ENCODE results near the gene MAP2K2. TPM values are rescaled to one million over a fixed set of nuclear protein-coding genes. Genes with fewer than 3 reads are reported as not detected.
"Not testable (repeated sequence)": the region's sequence is repeated elsewhere in the genome, so short reads cannot be mapped to it uniquely, and the experiment has no call there.

MAP2K2 gene
- 198 TPM for polyA plus RNA-seq (2012; ENCODE audit: insufficient read depth, insufficient read length)

DNA sequence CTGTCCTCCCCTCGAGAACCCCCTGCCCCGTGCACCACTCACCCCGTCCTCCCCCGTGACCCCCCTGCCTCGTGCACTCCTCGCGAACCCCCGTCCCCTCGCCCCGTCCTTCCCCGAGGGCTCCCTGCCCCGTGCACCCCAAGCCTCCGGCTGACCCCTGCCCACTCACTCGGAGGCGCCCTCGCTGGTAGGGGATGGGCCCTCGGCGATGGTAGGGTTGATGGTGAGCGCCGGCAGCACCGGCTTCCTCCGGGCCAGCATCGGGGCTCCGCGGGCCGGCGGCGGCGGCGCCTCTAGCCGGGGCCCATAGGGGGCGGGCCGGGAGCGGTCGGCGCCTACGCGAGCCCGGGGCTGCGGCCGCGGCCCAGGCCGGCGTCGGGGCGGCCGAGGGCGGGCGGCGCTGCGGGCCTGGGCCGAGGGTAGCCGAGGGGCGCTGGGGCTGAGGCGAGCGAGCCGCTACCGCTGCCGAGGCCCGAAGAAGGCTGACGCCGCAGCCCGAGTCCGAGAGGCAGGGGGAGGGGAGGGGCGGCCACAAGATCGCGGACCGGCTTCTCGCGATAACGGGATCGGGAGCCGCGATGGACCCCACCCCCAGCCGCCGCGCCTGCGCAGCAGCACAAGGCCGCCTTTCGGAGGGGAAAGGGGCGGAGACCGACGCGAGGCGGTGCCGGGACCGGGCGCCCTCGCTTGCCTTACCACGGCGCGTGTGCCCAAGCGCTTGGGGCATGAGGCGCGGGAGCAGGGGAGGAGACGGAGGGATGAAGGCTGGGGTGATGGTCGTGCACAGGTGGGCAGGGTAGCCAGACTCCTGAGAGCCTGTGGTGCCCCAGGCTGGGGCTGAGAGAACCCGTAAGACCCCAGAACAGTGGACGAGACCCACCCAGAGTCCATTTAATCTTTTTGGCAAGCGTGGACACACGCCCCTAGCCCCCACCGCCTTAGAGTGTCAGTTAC is at the start of gene MAP2K2:
Gene MAP2K2, minus strand, starts transcription at position 508 of the 954 bp plus-strand sequence. Its CDS starts 247 bp downstream, at position 261.
- peak within 1 kb of the TSS; percentile 83 for H3K4me3 ChIP-seq (ENCODE audit: low read length)
- DNase-seq (ENCODE audit: low read depth, low spot score) = peak; percentile 84

- no peak overlapping the region for H3K4me3 ChIP-seq (ENCODE audit: low read length)
- DNase-seq (ENCODE audit: low read depth, low spot score) = no peak
These were observed 49.0 kb upstream of the MAP2K2 start for GRCh38 chr19:4172861-4173473.

DNA sequence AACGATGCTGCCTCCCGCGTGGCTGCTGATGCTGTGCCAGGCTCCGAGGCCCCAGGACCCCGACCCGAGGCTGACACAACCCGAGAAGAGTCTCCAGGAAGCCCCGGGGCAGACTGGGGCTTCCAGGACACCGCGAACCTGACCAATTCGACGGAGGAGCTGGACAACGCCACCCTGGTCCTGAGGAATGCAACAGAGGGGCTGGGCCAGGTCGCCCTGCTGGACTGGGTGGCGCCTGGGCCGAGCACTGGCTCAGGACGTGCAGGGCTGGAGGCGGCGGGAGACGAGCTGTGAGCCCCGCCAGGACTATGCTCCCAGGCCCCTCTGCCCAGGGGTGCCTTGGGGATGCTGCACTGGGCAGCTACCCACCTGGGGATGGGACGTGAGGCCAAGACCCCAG is 47.8 kb upstream of the MAP2K2 start:
- DNase-seq (ENCODE audit: low read depth, low spot score) = no peak
- H3K4me3 ChIP-seq (ENCODE audit: low read length) = no peak overlapping the region

DNA sequence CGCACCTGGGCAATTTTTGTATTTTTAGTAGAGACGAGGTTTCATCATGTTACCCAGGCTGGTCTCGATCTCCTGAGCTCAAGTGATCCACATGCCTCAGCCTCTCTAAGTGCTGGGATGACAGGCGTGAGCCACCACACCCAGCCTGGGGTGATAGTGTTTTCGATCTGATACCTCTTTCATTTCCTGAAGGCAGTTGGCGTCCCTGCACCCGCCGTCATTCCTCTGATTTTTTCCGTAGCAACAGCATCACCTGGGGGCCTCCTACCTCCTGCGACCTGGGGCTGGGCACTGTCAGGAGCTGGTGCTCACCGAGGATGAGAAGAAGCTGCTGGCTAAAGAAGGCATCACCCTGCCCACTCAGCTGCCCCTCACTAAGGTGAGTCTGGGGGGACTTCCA is 40.3 kb upstream of the MAP2K2 start:
- no peak for DNase-seq (ENCODE audit: low read depth, low spot score)
- H3K4me3 ChIP-seq (ENCODE audit: low read length) = no peak overlapping the region

- DNase-seq (ENCODE audit: low read depth, low spot score) = no peak
These were observed 37.6 kb upstream of the MAP2K2 start for GRCh38 chr19:4161415-4162077.

GRCh38 chr19:4157971-4158370 is 34.0 kb upstream of the MAP2K2 start:
- DNase-seq (ENCODE audit: low read depth, low spot score); H3K4me3 ChIP-seq (ENCODE audit: low read length): not testable (repeated sequence)

More at GRCh38 chr19:4161415-4162077, 37.6 kb upstream of the MAP2K2 start:
- no peak overlapping the region for H3K4me3 ChIP-seq (ENCODE audit: low read length)

DNA sequence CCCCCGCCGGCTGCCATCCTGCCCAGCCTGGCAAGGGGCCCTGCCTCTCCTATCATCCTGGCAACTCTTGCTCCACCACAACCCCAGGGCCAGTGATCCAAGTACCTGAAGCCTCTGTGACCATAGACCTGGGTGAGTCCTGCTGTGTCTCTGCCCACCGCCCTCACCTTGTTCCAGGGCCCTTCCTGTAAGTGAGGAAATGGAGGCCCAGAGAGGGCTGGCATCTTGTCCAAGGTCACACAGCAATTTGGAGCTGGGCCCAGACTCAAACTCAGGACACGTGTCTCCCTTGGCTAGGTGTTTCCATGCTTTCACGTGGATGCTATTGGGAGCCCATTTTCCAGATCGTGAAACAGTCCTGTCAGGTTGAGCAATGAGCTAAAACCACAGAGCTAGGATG is 33.2 kb upstream of the MAP2K2 start:
- H3K4me3 ChIP-seq (ENCODE audit: low read length) = no peak overlapping the region
- no peak for DNase-seq (ENCODE audit: low read depth, low spot score)

- no peak for DNase-seq (ENCODE audit: low read depth, low spot score)
- no peak overlapping the region for H3K4me3 ChIP-seq (ENCODE audit: low read length)
These were observed 30.8 kb upstream of the MAP2K2 start for GRCh38 chr19:4154571-4155312.

GRCh38 chr19:4152241-4152998 is 28.5 kb upstream of the MAP2K2 start:
- no peak overlapping the region for H3K4me3 ChIP-seq (ENCODE audit: low read length)
- DNase-seq (ENCODE audit: low read depth, low spot score) = no peak

DNA sequence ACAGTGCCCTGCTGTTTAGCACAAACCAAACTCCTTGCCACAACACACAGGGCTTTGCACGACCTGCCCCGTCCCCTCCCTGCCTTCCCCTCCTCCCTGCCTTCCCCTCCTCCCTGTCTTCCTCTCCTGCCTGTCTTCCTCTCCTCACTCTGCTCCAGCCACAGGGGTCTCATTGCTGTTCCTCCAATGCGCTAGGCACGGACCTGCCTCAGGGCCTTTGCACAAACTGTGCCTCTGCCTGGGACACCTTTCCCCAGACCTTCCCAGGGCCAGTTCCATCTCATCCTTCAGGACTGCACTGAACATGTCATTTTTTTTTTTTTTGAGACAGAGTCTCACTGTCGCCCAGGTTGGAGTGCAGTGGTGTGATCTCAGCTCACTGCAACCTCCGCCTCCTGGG is 27.7 kb upstream of the MAP2K2 start:
- no peak for DNase-seq (ENCODE audit: low read depth, low spot score)
- H3K4me3 ChIP-seq (ENCODE audit: low read length) = no peak overlapping the region

DNA sequence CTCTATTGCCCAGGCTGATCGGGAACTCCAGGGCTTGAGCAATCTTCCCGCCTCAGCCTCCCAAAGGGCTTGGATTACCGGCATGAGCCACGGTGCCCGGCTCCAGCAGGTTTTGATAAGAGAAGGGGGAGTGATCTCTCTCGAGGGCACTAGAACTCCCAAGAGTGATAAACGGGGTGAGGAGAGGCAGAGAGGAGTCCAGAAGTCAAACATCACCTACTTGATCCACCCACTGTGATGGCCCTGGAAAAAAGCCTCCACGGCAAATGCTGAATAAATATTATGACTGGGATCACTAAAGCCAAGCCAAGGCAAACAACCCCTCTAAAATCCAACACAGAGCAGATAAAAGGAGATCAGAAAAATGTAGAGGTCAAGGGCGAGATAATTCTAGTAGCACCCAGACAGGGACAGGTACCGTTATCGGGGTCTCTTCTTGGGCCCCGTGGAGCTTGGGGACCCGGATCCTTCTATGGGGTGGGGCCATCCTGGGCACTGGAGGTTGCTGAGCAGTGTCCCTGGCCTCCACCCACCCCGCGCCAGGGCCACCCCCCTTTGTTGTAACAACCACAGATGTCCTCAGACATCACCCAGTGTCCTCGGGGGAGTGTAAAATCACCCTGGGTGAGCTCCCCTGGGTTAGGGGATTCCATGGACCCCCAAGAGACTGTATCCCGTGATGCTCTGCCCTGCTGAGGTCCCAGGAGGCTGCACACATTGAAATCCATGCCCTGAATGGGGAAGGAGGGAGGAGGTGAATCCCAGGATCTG is 25.8 kb upstream of the MAP2K2 start:
- DNase-seq (ENCODE audit: low read depth, low spot score) = no peak
- no peak overlapping the region for H3K4me3 ChIP-seq (ENCODE audit: low read length)

- no peak overlapping the region for H3K4me3 ChIP-seq (ENCODE audit: low read length)
- DNase-seq (ENCODE audit: low read depth, low spot score) = no peak
These were observed 20.8 kb upstream of the MAP2K2 start for GRCh38 chr19:4144666-4145249.

GRCh38 chr19:4142916-4143315 is 19.0 kb upstream of the MAP2K2 start:
- DNase-seq (ENCODE audit: low read depth, low spot score) = not testable (repeated sequence)

DNA sequence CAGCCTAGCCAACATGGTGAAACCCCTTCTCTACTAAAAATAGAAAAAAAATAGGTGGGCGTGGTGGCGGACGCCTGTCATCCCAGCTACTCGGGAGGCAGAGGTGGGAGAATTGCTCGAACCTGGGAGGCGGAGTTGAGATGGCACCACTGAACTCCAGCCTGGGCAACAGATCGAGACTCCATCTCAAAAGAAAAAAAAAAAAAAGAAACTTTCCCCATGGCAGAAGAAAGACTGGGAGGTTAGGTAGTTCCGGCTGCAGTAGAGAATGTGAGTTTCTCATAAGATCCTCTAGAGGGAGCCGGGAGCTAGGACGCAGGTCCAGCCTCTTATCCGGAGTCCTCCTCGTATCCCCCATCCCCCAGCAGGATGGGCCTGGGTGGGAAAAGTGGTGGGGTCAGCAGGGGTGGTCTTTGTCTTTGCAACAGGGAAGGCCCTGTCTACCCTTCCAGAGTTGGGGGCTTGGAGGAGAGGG is 16.4 kb upstream of the MAP2K2 start:
- DNase-seq (ENCODE audit: low read depth, low spot score) = peak; percentile 63
- H3K4me3 ChIP-seq (ENCODE audit: low read length) = no peak overlapping the region

More at GRCh38 chr19:4142916-4143315, 19.0 kb upstream of the MAP2K2 start:
- H3K4me3 ChIP-seq (ENCODE audit: low read length) = not testable (repeated sequence)

DNA sequence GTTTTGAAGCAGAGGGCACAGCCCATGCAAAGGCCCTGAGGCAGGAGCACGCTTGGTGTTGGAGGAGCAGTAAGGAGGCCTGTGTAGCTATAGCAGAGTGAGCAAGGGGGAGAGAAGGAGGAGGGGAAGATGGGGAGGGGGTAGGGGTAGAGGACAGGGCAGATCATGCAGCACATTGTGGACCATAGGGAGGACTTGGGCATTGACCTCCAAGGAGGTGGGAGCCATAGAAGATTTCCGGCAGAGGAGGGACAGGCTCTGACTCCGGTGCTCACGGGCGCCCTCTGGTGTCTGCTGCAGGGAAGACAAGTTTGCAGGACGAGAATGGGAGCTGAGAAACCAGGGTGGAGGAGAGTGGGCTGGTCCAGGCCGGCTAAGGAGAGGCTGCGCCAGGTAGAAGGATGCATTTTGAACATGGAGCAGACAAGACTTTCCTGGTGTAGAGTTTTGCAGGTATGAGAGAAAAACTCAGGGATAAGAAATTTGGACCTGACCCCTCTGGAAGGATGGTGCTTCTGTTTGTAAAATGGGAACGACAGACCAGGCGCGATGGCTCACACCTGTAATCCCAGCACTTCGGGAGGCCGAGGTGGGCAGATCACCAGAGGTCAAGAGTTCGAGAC is 15.8 kb upstream of the MAP2K2 start:
- peak; percentile 53 for DNase-seq (ENCODE audit: low read depth, low spot score)
- H3K4me3 ChIP-seq (ENCODE audit: low read length) = no peak overlapping the region

GRCh38 chr19:4138445-4138844 is 14.5 kb upstream of the MAP2K2 start:
- DNase-seq (ENCODE audit: low read depth, low spot score) = no peak
- no peak overlapping the region for H3K4me3 ChIP-seq (ENCODE audit: low read length)

DNA sequence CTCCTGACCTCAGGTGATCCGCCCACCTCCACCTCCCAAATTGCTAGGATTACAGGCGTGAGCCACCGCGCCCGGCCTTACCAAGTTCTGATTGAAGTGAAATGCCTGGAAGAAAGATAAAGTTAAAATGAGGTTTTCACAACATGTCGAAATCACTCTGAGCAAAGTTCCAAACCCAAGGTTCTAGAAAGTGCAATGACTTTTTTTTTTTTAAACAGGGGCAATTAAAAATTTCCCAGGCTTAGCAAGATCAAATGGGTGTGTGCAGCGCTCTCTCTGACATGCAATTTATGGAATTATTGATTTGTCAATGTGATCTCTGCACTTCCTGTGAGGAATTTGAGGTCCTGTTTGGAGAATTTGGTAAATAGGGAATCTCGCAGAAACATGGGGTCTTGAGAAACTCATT is 12.8 kb upstream of the MAP2K2 start:
- DNase-seq (ENCODE audit: low read depth, low spot score) = no peak
- H3K4me3 ChIP-seq (ENCODE audit: low read length) = no peak overlapping the region

Data from Jurkat, Clone E6-1 (cell line).